GM12878 (cell line): ENCODE measurements around the gene PTPN14.

Experiments
- LARP7 ChIP-seq: fragments of 450-650 bp; IDR thresholded peaks from 2 replicates; pipeline ENCODE4 v1.6.1; 2017; ENCODE audit warnings: mild to moderate bottlenecking
- MYC ChIP-seq: IDR thresholded peaks from 2 replicates; pipeline ENCODE4 v1.6.1; 2011; ENCODE audit warnings: mild to moderate bottlenecking, low read length, moderate library complexity, inconsistent platforms; ENCODE audit not compliant: insufficient read depth, insufficient replicate concordance, insufficient read length, severe bottlenecking
- ZNF24 ChIP-seq: fragments of 450-650 bp; IDR thresholded peaks from 2 replicates; pipeline ENCODE4 v1.6.1; 2017; ENCODE audit warnings: antibody characterized with exemption, mild to moderate bottlenecking
- TF ChIP-seq, protein P1 (sequence below): fragments of 450-650 bp; formaldehyde crosslinking; IDR thresholded peaks from 2 replicates; pipeline ENCODE4 v1.4.0; 2020; ENCODE audit warnings: mild to moderate bottlenecking, moderate library complexity

GRCh38 chr1:214354440-214355148, 196.8 kb downstream of the PTPN14 start:
- TF ChIP-seq LARP7 (no peak), ZNF24 (no peak), MYC (no peak)
- TF ChIP-seq, protein P1, sequence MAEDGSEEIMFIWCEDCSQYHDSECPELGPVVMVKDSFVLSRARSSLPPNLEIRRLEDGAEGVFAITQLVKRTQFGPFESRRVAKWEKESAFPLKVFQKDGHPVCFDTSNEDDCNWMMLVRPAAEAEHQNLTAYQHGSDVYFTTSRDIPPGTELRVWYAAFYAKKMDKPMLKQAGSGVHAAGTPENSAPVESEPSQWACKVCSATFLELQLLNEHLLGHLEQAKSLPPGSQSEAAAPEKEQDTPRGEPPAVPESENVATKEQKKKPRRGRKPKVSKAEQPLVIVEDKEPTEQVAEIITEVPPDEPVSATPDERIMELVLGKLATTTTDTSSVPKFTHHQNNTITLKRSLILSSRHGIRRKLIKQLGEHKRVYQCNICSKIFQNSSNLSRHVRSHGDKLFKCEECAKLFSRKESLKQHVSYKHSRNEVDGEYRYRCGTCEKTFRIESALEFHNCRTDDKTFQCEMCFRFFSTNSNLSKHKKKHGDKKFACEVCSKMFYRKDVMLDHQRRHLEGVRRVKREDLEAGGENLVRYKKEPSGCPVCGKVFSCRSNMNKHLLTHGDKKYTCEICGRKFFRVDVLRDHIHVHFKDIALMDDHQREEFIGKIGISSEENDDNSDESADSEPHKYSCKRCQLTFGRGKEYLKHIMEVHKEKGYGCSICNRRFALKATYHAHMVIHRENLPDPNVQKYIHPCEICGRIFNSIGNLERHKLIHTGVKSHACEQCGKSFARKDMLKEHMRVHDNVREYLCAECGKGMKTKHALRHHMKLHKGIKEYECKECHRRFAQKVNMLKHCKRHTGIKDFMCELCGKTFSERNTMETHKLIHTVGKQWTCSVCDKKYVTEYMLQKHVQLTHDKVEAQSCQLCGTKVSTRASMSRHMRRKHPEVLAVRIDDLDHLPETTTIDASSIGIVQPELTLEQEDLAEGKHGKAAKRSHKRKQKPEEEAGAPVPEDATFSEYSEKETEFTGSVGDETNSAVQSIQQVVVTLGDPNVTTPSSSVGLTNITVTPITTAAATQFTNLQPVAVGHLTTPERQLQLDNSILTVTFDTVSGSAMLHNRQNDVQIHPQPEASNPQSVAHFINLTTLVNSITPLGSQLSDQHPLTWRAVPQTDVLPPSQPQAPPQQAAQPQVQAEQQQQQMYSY (CRISPR knock-in tag), result no peak
